GM13976 (cell line): ENCODE results near the gene DMWD.

ENCODE experiments used
- DNase-seq: peaks from one replicate; pipeline ENCODE4 v3.0.0; 2012; ENCODE audit warnings: low spot score
- CTCF ChIP-seq: IDR thresholded peaks from 2 replicates; pipeline ENCODE4 v1.5.1; 2012; ENCODE audit warnings: borderline replicate concordance, mild to moderate bottlenecking; ENCODE audit not compliant: insufficient read depth; ENCODE audit errors: extremely low read depth, missing control alignments, control extremely low read depth
- in situ Hi-C: fragments of 300-500 bp; cut with MboI; formaldehyde crosslinking; loops from one replicate; pipeline ENCODE4 v1.12.0; 2022; ENCODE audit warnings: low sequenced_read_pairs, mixed read lengths, inconsistent platforms; ENCODE audit not compliant: unreplicated experiment

DMWD gene

GRCh38 chr19:45739498-45740439 is 52.9 kb downstream of the DMWD start:
- no peak for TF ChIP-seq CTCF
- in situ Hi-C loops, result no loop called here
- no peak for DNase-seq

GRCh38 chr19:45733160-45733810 is 59.4 kb downstream of the DMWD start, which contains the start of gene MEIOSIN:
TSS of gene MEIOSIN (plus strand) at chr19:45733439. CDS start at chr19:45735377, 1,938 bp downstream.
- in situ Hi-C loops, result no loop called here
- TF ChIP-seq CTCF, result no peak
- DNase-seq, result no peak
